MM.1S (cell line): Measurements from ENCODE around the gene C2CD2L.

Experiments used
- EZH2 ChIP-seq: fragments of 300-600 bp; sonication (generic); optimal IDR thresholded peaks from 2 replicates; pipeline ENCODE3; 2017; ENCODE audit warnings: low read depth, mild to moderate bottlenecking, antibody characterized with exemption, low read length, mixed read lengths
- TF ChIP-seq, protein P1 (sequence below): fragments of 300-600 bp; sonication (generic); IDR thresholded peaks from 2 replicates; pipeline ENCODE4 v1.5.1; 2016; ENCODE audit warnings: antibody characterized with exemption, low read length, mixed read lengths

- TF ChIP-seq, protein P1, sequence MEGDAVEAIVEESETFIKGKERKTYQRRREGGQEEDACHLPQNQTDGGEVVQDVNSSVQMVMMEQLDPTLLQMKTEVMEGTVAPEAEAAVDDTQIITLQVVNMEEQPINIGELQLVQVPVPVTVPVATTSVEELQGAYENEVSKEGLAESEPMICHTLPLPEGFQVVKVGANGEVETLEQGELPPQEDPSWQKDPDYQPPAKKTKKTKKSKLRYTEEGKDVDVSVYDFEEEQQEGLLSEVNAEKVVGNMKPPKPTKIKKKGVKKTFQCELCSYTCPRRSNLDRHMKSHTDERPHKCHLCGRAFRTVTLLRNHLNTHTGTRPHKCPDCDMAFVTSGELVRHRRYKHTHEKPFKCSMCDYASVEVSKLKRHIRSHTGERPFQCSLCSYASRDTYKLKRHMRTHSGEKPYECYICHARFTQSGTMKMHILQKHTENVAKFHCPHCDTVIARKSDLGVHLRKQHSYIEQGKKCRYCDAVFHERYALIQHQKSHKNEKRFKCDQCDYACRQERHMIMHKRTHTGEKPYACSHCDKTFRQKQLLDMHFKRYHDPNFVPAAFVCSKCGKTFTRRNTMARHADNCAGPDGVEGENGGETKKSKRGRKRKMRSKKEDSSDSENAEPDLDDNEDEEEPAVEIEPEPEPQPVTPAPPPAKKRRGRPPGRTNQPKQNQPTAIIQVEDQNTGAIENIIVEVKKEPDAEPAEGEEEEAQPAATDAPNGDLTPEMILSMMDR, result peak; percentile 58
- no peak for TF ChIP-seq EZH2
These were observed 12.4 kb upstream of the C2CD2L start for GRCh38 chr11:119094816-119095065.
